HL-60 (cell line): ENCODE data around the gene APLNR.

Source experiments
- CTCF ChIP-seq: IDR thresholded peaks from one replicate; pipeline ENCODE4 v1.5.1; 2011; ENCODE audit warnings: low read length, control low read depth, inconsistent platforms; ENCODE audit not compliant: insufficient read depth
- GABPA ChIP-seq: IDR thresholded peaks from 2 replicates; pipeline ENCODE4 v1.6.1; 2012; ENCODE audit warnings: low read depth
- POLR2AphosphoS5 ChIP-seq: IDR thresholded peaks from 2 replicates; pipeline ENCODE4 v1.6.1; 2012; ENCODE audit warnings: low read depth
- REST ChIP-seq: IDR thresholded peaks from 2 replicates; pipeline ENCODE4 v1.6.1; 2012; ENCODE audit warnings: low read depth; ENCODE audit not compliant: insufficient replicate concordance

DNA sequence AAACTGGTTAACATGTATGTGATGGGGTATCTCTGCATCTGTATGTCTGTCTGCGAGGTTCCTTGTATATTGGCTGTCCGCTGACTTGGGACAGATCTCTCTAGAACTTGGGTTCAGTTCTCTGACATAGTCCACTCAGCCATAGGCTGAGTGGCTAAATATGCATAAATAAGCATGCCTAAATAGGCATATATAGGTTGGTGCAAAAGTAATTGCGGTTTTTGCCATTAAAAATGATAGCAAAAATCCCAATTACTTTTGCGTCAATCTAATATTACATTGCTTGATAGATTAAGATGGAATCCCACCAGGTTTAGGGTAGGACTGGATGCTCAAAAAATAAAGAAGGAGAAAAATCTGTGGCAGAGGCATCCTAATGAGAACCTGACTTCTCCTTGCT is 46.5 kb downstream of the APLNR start:
- TF ChIP-seq CTCF = no peak
- no peak for TF ChIP-seq POLR2AphosphoS5
- TF ChIP-seq REST = no peak
- no peak for TF ChIP-seq GABPA
